Measurements from ENCODE around the gene ANO4.

The ANO4 gene

DNA sequence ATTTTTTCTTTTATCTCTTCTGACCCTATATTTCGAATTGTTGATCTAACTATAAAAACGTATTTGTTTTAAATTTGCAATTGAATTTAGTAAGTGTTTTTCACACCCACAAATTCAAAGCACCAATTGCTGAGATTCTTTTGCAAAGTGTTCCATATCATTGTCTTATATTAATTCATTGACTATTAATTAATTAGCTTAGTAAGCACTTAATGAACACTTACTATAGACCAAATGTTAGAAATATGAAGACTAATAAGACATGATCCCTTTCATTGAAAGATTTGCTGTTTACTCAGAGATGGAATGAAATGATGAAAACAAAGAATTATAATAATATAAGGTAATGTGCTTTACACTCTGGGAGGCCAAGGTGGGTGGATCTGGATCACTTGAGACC is 14.2 kb downstream of the ANO4 start:
- Histone ChIP-seq H3K36me3 (ENCODE audit: control insufficient read depth in 1 of 2, insufficient read depth in 2 of 2, low read length in 2 of 2) (no peaks in the 10 kb centered on the region), H3K27me3 (ENCODE audit: low read depth, low read length) (no peaks in the 10 kb centered on the region), H3K4me1 (ENCODE audit: control insufficient read depth in 1 of 2, insufficient read depth in 2 of 2, low read length in 2 of 2) (no peaks in the 10 kb centered on the region), H3K9me3 (ENCODE audit: control insufficient read depth in 1 of 2, low read length in 2 of 2) (peaks cover 0 to 3% of the 10 kb centered on the region in 2 donors), H3K27ac (ENCODE audit: low read length) (no peak overlapping the region), H3K4me3 (ENCODE audit: low read depth in 1 of 2, low read length in 2 of 2) (no peak overlapping the region)

GRCh38 chr12:100820314-100820713 is 25.7 kb downstream of the ANO4 start:
- Histone ChIP-seq H3K36me3 (ENCODE audit: control insufficient read depth in 1 of 2, insufficient read depth in 2 of 2, low read length in 2 of 2) (no peaks in the 10 kb centered on the region), H3K4me1 (ENCODE audit: control insufficient read depth in 1 of 2, insufficient read depth in 2 of 2, low read length in 2 of 2) (no peaks in the 10 kb centered on the region), H3K9me3 (ENCODE audit: control insufficient read depth in 1 of 2, low read length in 2 of 2) (no peaks in the 10 kb centered on the region), H3K27ac (ENCODE audit: low read length) (no peak overlapping the region), H3K4me3 (ENCODE audit: low read depth in 1 of 2, low read length in 2 of 2) (no peak overlapping the region), H3K27me3 (ENCODE audit: low read depth, low read length) (no peaks in the 10 kb centered on the region)

DNA sequence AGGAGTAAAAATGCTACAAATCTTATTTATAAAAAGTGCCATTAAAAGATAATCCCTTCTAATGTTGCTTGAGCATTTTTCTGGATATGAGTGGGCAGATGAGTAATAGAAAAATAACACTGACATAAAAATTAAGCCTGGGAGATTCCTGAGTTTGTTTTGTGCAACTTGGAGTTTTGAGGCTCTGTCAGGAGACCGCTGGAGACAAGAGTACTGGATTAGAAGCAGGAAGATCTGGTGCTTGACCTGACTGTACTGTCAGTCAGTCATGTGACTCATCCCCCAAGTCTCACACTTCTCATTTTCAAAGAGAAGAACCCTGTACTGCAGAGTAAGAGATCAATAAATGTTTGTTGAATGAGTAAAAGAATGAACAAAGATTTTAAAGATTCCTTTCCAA is 29.4 kb downstream of the ANO4 start:
- Histone ChIP-seq H3K4me1 (ENCODE audit: control insufficient read depth in 1 of 2, insufficient read depth in 2 of 2, low read length in 2 of 2) (no peaks in the 10 kb centered on the region), H3K4me3 (ENCODE audit: low read depth in 1 of 2, low read length in 2 of 2) (no peak overlapping the region), H3K27me3 (ENCODE audit: low read depth, low read length) (no peaks in the 10 kb centered on the region), H3K9me3 (ENCODE audit: control insufficient read depth in 1 of 2, low read length in 2 of 2) (no peaks in the 10 kb centered on the region), H3K27ac (ENCODE audit: low read length) (no peak overlapping the region), H3K36me3 (ENCODE audit: control insufficient read depth in 1 of 2, insufficient read depth in 2 of 2, low read length in 2 of 2) (no peaks in the 10 kb centered on the region)

DNA sequence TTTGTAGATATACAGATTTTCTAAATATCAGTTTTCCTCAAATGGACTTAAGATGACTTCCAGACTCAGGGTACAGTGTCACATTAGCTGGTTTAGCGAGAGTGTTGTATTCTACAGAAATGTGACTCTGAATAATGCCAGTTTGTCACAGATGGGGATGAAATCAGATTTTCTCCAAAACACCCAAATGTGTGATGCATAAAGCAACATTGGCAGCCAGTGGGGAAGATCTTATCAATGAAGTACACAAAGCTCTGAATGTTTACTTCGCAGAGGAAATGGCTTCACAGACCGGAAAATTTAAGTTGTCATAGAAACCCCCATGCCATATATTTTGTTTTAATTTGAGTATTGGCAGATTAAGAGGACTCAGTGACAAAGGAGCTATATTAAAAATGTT is 29.9 kb downstream of the ANO4 start:
- no peak overlapping the region for H3K27ac ChIP-seq (ENCODE audit: low read length)
- no peak overlapping the region for H3K4me3 ChIP-seq (ENCODE audit: low read depth in 1 of 2, low read length in 2 of 2)
- no peaks in the 10 kb centered on the region for H3K4me1 ChIP-seq (ENCODE audit: control insufficient read depth in 1 of 2, insufficient read depth in 2 of 2, low read length in 2 of 2)
- no peaks in the 10 kb centered on the region for H3K27me3 ChIP-seq (ENCODE audit: low read depth, low read length)
- H3K9me3 ChIP-seq (ENCODE audit: control insufficient read depth in 1 of 2, low read length in 2 of 2), result no peaks in the 10 kb centered on the region
- H3K36me3 ChIP-seq (ENCODE audit: control insufficient read depth in 1 of 2, insufficient read depth in 2 of 2, low read length in 2 of 2), result no peaks in the 10 kb centered on the region

DNA sequence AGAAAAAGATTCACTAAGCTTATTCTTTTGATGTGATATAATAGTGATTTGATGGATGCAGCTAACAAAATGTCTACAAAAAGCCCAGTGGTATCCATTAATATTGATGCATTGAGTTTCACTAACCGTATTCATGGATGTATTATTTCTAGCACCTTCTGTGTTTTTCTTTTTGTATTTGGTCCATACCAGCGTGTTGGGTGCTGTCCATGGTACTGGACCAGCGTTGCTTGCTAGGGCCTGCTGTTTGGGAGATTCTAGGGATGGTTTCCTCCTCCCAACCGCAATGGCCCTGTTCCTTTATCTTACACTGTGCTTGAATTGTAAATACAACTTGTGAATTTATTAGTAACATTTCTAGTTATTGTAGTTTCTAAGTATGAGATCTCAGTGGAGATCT is 31.7 kb downstream of the ANO4 start:
- Histone ChIP-seq H3K27ac (ENCODE audit: low read length) (no peak overlapping the region), H3K27me3 (ENCODE audit: low read depth, low read length) (no peaks in the 10 kb centered on the region), H3K36me3 (ENCODE audit: control insufficient read depth in 1 of 2, insufficient read depth in 2 of 2, low read length in 2 of 2) (no peaks in the 10 kb centered on the region), H3K4me3 (ENCODE audit: low read depth in 1 of 2, low read length in 2 of 2) (no peak overlapping the region), H3K4me1 (ENCODE audit: control insufficient read depth in 1 of 2, insufficient read depth in 2 of 2, low read length in 2 of 2) (no peaks in the 10 kb centered on the region), H3K9me3 (ENCODE audit: control insufficient read depth in 1 of 2, low read length in 2 of 2) (no peaks in the 10 kb centered on the region)

DNA sequence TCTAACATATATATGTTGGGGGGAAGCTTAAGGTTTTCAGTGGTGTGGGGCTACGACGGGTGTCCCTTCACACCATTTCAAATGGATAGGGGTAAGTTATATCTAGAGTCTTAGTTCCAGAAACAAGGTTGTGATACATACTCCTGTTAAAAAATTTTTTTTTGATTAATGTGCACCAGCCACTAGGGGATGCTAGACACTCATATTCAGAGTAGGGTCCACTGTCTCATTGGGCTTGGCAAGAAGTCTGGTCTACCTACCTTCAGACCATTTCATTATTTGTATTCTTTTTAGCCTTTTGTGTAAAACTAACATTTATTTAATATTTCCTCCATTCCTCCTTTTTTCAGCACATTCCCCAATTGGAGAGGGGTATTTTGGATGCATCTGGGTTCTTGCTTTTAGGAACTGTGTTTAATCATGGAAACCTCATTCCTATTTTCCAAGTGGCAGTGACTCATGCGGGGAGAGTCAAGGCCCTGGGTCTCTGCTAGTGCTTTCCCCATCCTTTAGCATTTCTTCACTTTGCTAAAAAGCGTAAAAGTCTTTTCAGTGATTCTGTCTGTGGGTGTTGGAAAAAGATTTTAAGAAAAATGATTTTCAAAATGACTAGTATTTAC is 33.4 kb downstream of the ANO4 start:
- no peaks in the 10 kb centered on the region for H3K27me3 ChIP-seq (ENCODE audit: low read depth, low read length)
- no peaks in the 10 kb centered on the region for H3K9me3 ChIP-seq (ENCODE audit: control insufficient read depth in 1 of 2, low read length in 2 of 2)

DNA sequence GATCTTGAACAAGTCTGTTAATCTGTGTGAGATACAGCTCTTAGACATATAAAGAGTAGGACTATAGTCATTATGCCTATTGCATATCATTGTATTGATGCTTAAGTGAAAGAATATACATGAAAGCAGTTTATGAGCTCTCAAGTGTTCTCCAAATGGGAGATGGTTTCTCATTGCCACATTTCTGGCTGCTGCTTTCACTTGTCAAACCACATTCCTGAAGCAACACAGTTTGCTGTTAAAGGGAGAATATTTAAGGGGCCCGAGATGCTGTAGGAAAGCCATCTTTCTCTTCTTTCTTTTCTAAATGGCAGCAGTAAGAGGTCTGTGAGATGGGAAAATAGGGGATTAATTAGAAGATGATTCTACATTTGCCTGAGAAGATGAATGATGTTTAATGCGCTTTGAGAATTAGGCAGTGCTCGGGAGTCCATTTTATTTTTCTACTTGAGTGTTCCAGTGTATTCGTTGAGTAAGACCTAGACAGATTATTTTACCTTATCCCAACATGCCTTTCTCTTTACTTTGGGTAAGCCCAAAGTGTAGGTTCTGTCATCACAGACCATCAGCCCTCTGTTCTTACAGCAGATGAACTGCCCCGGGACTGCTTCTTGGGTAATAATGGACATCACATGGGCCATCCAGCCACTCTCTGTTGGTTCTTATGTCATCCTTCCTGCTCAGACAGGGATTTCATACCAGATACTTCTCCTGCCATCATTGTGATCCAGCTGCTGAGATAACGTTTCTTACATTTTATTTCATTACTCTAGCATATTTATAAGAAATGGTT is 35.6 kb downstream of the ANO4 start:
- no peaks in the 10 kb centered on the region for H3K4me1 ChIP-seq (ENCODE audit: control insufficient read depth in 1 of 2, insufficient read depth in 2 of 2, low read length in 2 of 2)
- no peak overlapping the region for H3K4me3 ChIP-seq (ENCODE audit: low read depth in 1 of 2, low read length in 2 of 2)
- no peaks in the 10 kb centered on the region for H3K27me3 ChIP-seq (ENCODE audit: low read depth, low read length)
- H3K27ac ChIP-seq (ENCODE audit: low read length), result no peak overlapping the region
- no peaks in the 10 kb centered on the region for H3K9me3 ChIP-seq (ENCODE audit: control insufficient read depth in 1 of 2, low read length in 2 of 2)
- H3K36me3 ChIP-seq (ENCODE audit: control insufficient read depth in 1 of 2, insufficient read depth in 2 of 2, low read length in 2 of 2), result no peaks in the 10 kb centered on the region

More for the DNA sequence above, 33.4 kb downstream of the ANO4 start:
- H3K4me1 ChIP-seq (ENCODE audit: control insufficient read depth in 1 of 2, insufficient read depth in 2 of 2, low read length in 2 of 2), result no peaks in the 10 kb centered on the region
- no peak overlapping the region for H3K27ac ChIP-seq (ENCODE audit: low read length)
- H3K4me3 ChIP-seq (ENCODE audit: low read depth in 1 of 2, low read length in 2 of 2), result no peak overlapping the region
- H3K36me3 ChIP-seq (ENCODE audit: control insufficient read depth in 1 of 2, insufficient read depth in 2 of 2, low read length in 2 of 2), result no peaks in the 10 kb centered on the region

- H3K9me3 ChIP-seq (ENCODE audit: control insufficient read depth in 1 of 2, low read length in 2 of 2), result no peaks in the 10 kb centered on the region
- no peaks in the 10 kb centered on the region for H3K36me3 ChIP-seq (ENCODE audit: control insufficient read depth in 1 of 2, insufficient read depth in 2 of 2, low read length in 2 of 2)
- no peaks in the 10 kb centered on the region for H3K27me3 ChIP-seq (ENCODE audit: low read depth, low read length)
- H3K4me1 ChIP-seq (ENCODE audit: control insufficient read depth in 1 of 2, insufficient read depth in 2 of 2, low read length in 2 of 2), result no peaks in the 10 kb centered on the region
- no peak overlapping the region for H3K4me3 ChIP-seq (ENCODE audit: low read depth in 1 of 2, low read length in 2 of 2)
- H3K27ac ChIP-seq (ENCODE audit: low read length), result no peak overlapping the region
Measured at GRCh38 chr12:100833282-100833681, 38.7 kb downstream of the ANO4 start.

- no peaks in the 10 kb centered on the region for H3K27me3 ChIP-seq (ENCODE audit: low read depth, low read length)
- H3K9me3 ChIP-seq (ENCODE audit: control insufficient read depth in 1 of 2, low read length in 2 of 2), result no peaks in the 10 kb centered on the region
- no peaks in the 10 kb centered on the region for H3K36me3 ChIP-seq (ENCODE audit: control insufficient read depth in 1 of 2, insufficient read depth in 2 of 2, low read length in 2 of 2)
- no peak overlapping the region for H3K27ac ChIP-seq (ENCODE audit: low read length)
- no peaks in the 10 kb centered on the region for H3K4me1 ChIP-seq (ENCODE audit: control insufficient read depth in 1 of 2, insufficient read depth in 2 of 2, low read length in 2 of 2)
- H3K4me3 ChIP-seq (ENCODE audit: low read depth in 1 of 2, low read length in 2 of 2), result no peak overlapping the region
Measured at GRCh38 chr12:100840748-100841147, 46.2 kb downstream of the ANO4 start.

DNA sequence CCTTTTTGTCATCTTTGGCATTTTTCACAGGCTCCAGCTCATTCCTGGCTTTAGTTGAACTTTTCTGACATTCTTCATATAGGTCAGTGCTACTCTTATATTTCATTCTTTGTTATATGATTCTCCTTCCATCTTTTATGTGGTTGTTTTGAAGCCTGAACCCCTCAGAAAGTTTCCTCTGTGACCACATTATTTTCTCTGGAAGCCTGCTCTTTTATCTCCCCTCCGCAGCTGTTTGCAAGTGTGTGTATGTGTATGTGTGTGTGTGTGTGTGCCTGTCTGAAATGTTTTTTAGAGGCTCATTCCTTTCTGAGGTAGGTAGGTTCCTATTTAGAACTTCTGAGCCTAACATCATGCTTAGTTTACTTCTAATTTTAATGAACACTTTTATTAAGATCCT is 47.6 kb downstream of the ANO4 start:
- no peaks in the 10 kb centered on the region for H3K9me3 ChIP-seq (ENCODE audit: control insufficient read depth in 1 of 2, low read length in 2 of 2)
- no peaks in the 10 kb centered on the region for H3K4me1 ChIP-seq (ENCODE audit: control insufficient read depth in 1 of 2, insufficient read depth in 2 of 2, low read length in 2 of 2)
- H3K27me3 ChIP-seq (ENCODE audit: low read depth, low read length), result no peaks in the 10 kb centered on the region
- no peak overlapping the region for H3K27ac ChIP-seq (ENCODE audit: low read length)
- no peak overlapping the region for H3K4me3 ChIP-seq (ENCODE audit: low read depth in 1 of 2, low read length in 2 of 2)
- H3K36me3 ChIP-seq (ENCODE audit: control insufficient read depth in 1 of 2, insufficient read depth in 2 of 2, low read length in 2 of 2), result no peaks in the 10 kb centered on the region

DNA sequence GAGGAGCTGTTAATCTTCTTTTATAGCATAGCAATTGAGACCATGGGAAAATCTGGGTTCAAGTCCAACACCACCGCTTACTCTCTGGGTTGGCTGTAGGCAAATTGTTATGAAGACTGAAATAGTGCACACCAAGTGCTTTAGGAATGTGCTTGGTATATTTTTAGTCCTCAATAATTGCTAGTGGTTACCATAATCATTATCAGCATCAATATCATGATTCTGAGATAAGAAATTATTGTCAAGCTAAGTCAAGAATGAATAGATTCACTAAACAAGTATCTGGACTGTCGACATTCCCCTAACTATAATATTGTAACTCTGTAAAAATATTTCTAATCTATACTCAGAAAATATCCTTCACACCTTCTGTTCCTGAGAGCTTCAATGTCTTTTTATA is 48.5 kb downstream of the ANO4 start:
- Histone ChIP-seq H3K9me3 (ENCODE audit: control insufficient read depth in 1 of 2, low read length in 2 of 2) (no peaks in the 10 kb centered on the region), H3K4me1 (ENCODE audit: control insufficient read depth in 1 of 2, insufficient read depth in 2 of 2, low read length in 2 of 2) (no peaks in the 10 kb centered on the region), H3K27me3 (ENCODE audit: low read depth, low read length) (no peaks in the 10 kb centered on the region), H3K27ac (ENCODE audit: low read length) (no peak overlapping the region), H3K4me3 (ENCODE audit: low read depth in 1 of 2, low read length in 2 of 2) (no peak overlapping the region), H3K36me3 (ENCODE audit: control insufficient read depth in 1 of 2, insufficient read depth in 2 of 2, low read length in 2 of 2) (no peaks in the 10 kb centered on the region)

- H3K4me3 ChIP-seq (ENCODE audit: low read depth in 1 of 2, low read length in 2 of 2), result no peak overlapping the region
- H3K27ac ChIP-seq (ENCODE audit: low read length), result no peak overlapping the region
- H3K4me1 ChIP-seq (ENCODE audit: control insufficient read depth in 1 of 2, insufficient read depth in 2 of 2, low read length in 2 of 2), result no peaks in the 10 kb centered on the region
- no peaks in the 10 kb centered on the region for H3K9me3 ChIP-seq (ENCODE audit: control insufficient read depth in 1 of 2, low read length in 2 of 2)
- H3K27me3 ChIP-seq (ENCODE audit: low read depth, low read length), result no peaks in the 10 kb centered on the region
- no peaks in the 10 kb centered on the region for H3K36me3 ChIP-seq (ENCODE audit: control insufficient read depth in 1 of 2, insufficient read depth in 2 of 2, low read length in 2 of 2)
Measured at GRCh38 chr12:100845095-100845494, 50.5 kb downstream of the ANO4 start.
